Tibial artery (tissue), 4 donors: ENCODE measurements around the gene DCAF8.

Experiments used
- DNase-seq, 2 donors: peaks; one replicate each; pipeline ENCODE4 v3.0.0-alpha.2; 2019
- H3K27ac ChIP-seq, 2 donors: fragments of 200-600 bp; sonication (generic) in 1 of 2; 1 replicate in 1 of 2; 2 replicates in 1 of 2; pipeline ENCODE4 v1.5.1; 2018 to 2019; ENCODE audit warnings: mild to moderate bottlenecking in 1 of 2
- H3K27me3 ChIP-seq, 2 donors: fragments of 200-600 bp; sonication (generic) in 1 of 2; one replicate each; pipeline versions ENCODE4 v1.5.1 to v1.6.0; 2016 to 2019
- H3K36me3 ChIP-seq, 3 donors: fragments of 200-600 bp; sonication (generic) in 2 of 3; one replicate each; pipeline ENCODE4 v1.5.1; 2016 to 2019; ENCODE audit warnings: mild to moderate bottlenecking in 2 of 3
- H3K4me1 ChIP-seq, 4 donors: fragments of 200-600 bp; sonication (generic) in 2 of 4; 1 replicate in 3 of 4; 2 replicates in 1 of 4; pipeline ENCODE4 v1.5.1; 2016 to 2019
- H3K4me3 ChIP-seq, 2 donors: fragments of 200-600 bp; sonication (generic) in 1 of 2; 1 replicate in 1 of 2; 2 replicates in 1 of 2; pipeline ENCODE4 v1.5.1; 2018 to 2019; ENCODE audit warnings: mild to moderate bottlenecking in 2 of 2
- H3K9me3 ChIP-seq, 3 donors: fragments of 200-600 bp; sonication (generic) in 1 of 3; one replicate each; pipeline ENCODE4 v1.5.1; 2016 to 2019
- CTCF ChIP-seq, 2 experiments: fragments of 200-600 bp in 1 of 2; fragments of 450-650 bp in 1 of 2; IDR thresholded peaks; one replicate each; pipeline ENCODE4 v1.5.1; 2017 to 2019; ENCODE audit warnings: antibody characterized with exemption in 2 of 2, mild to moderate bottlenecking in 1 of 2, moderate library complexity in 1 of 2
- intact Hi-C: fragments of 100-400 bp; cut with DNase I; formaldehyde crosslinking; loops from one replicate; pipeline ENCODE4 v1.15.0; 2023; ENCODE audit warnings: low total_unique reads

DCAF8 gene

GRCh38 chr1:160171354-160171753, 91.0 kb downstream of the DCAF8 start:
- TF ChIP-seq CTCF (IDR thresholded peaks at IDR 0.05), result no peak
- intact Hi-C loops, result no loop called here
- no peak overlapping the region for H3K27ac ChIP-seq

GRCh38 chr1:160169553-160170399, 92.6 kb downstream of the DCAF8 start:
- DNase-seq, result no peak
- H3K27ac ChIP-seq, result no peak overlapping the region
- H3K4me1 ChIP-seq, result no peaks in the 10 kb centered on the region
- TF ChIP-seq CTCF (IDR thresholded peaks at IDR 0.05), result no peak
- H3K9me3 ChIP-seq, result no peaks in the 10 kb centered on the region
- no peak overlapping the region for H3K4me3 ChIP-seq
- H3K36me3 ChIP-seq, result no peaks in the 10 kb centered on the region
- intact Hi-C loops, result no loop called here
- H3K27me3 ChIP-seq, result peaks cover 0 to 8% of the 10 kb centered on the region in 2 donors

More at GRCh38 chr1:160171354-160171753, 91.0 kb downstream of the DCAF8 start:
- Histone ChIP-seq H3K9me3 (no peaks in the 10 kb centered on the region), H3K4me3 (no peak overlapping the region), H3K36me3 (no peaks in the 10 kb centered on the region), H3K4me1 (no peaks in the 10 kb centered on the region), H3K27me3 (peaks cover 0 to 8% of the 10 kb centered on the region in 2 donors)
- peak in 1 of 2 donors; percentile 24 for DNase-seq

- no peak for DNase-seq
- H3K27ac ChIP-seq, result no peak overlapping the region
- intact Hi-C loops, result no loop called here
Observed at GRCh38 chr1:160168609-160169369, 93.6 kb downstream of the DCAF8 start.

GRCh38 chr1:160168016-160168415, 94.3 kb downstream of the DCAF8 start:
- H3K36me3 ChIP-seq, result no peaks in the 10 kb centered on the region
- intact Hi-C loops, result no loop called here
- H3K27ac ChIP-seq, result no peak overlapping the region
- no peaks in the 10 kb centered on the region for H3K4me1 ChIP-seq
- no peak for TF ChIP-seq CTCF (IDR thresholded peaks at IDR 0.05)
- H3K4me3 ChIP-seq, result no peak overlapping the region
- H3K27me3 ChIP-seq, result peaks cover 0 to 8% of the 10 kb centered on the region in 2 donors
- no peak for DNase-seq
- no peaks in the 10 kb centered on the region for H3K9me3 ChIP-seq

More at GRCh38 chr1:160168609-160169369, 93.6 kb downstream of the DCAF8 start:
- Histone ChIP-seq H3K27me3 (peaks cover 0 to 8% of the 10 kb centered on the region in 2 donors), H3K4me1 (no peaks in the 10 kb centered on the region), H3K9me3 (no peaks in the 10 kb centered on the region), H3K4me3 (no peak overlapping the region), H3K36me3 (no peaks in the 10 kb centered on the region)
- no peak for TF ChIP-seq CTCF (IDR thresholded peaks at IDR 0.05)

- no peaks in the 10 kb centered on the region for H3K36me3 ChIP-seq
- no peak for TF ChIP-seq CTCF (IDR thresholded peaks at IDR 0.05)
- H3K27me3 ChIP-seq, result peaks cover 0 to 5% of the 10 kb centered on the region in 2 donors
- intact Hi-C loops, result no loop called here
- DNase-seq, result no peak
- no peak overlapping the region for H3K27ac ChIP-seq
- no peak overlapping the region for H3K4me3 ChIP-seq
- H3K9me3 ChIP-seq, result no peaks in the 10 kb centered on the region
- peaks cover 0 to under 1% (median 0%) of the 10 kb centered on the region in 4 donors for H3K4me1 ChIP-seq
Observed at GRCh38 chr1:160167580-160167979, 94.8 kb downstream of the DCAF8 start.
